IPS-11a (cell line): ENCODE results near the gene KIF22.

Experiments used
- H3K4me3 ChIP-seq: one replicate; pipeline ENCODE4 v1.5.1; 2013; ENCODE audit warnings: low read depth, low read length, control low read depth

The KIF22 gene

DNA sequence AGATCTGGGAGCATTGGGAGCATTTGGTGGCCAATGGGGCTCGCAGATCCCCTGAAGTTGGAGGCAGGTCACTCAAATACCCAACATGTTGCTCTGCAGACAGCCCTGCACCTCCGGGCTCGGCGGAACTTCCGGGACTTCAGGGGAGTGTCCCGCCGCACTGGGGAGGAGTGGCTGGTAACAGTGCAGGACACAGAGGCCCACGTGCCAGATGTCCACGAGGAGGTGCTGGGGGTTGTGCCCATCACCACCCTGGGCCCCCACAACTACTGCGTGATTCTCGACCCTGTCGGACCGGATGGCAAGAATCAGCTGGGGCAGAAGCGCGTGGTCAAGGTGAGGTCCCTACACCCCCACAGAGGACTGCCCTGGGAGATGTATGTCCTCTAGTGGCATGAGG is 46.1 kb downstream of the KIF22 start:
- no peak overlapping the region for H3K4me3 ChIP-seq

DNA sequence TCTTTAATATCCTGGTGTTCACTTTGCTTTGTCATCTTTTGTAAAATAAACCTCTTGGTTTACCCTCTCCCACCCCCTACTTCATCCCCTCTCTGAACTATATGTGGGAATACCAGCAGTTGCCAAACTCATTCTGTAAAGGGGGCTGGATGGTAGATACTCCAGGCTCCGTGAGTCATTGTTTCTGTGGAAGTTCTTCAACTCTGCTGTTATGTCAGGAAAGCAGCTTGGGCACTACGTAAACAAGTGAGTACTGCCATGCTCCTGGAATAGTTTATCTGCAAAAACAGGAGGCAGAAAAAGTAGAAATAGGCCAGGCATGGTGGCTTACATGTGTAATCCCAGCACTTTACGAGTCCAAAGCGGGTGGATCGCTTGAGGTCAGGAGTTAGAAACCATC is 47.3 kb downstream of the KIF22 start:
- H3K4me3 ChIP-seq: no peak overlapping the region

DNA sequence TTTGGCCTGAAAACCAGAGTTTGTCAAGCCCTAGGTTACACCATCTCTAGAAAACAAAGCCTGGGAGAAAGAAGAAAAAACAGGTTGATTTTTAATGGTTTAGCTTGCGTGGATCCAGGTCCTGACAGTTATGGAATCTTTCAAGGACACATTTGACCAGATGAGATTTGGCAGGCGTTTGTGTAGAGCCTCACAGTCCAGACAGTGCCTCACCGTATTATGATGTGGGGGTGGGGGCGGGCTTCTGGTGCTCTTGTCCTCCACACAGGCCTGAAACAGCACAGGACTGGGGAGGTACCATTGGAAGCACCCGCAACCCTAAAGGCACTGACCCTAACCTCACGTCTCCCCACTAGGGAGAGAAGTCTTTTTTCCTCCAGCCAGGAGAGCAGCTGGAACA is 49.3 kb downstream of the KIF22 start:
- H3K4me3 ChIP-seq: no peak overlapping the region

DNA sequence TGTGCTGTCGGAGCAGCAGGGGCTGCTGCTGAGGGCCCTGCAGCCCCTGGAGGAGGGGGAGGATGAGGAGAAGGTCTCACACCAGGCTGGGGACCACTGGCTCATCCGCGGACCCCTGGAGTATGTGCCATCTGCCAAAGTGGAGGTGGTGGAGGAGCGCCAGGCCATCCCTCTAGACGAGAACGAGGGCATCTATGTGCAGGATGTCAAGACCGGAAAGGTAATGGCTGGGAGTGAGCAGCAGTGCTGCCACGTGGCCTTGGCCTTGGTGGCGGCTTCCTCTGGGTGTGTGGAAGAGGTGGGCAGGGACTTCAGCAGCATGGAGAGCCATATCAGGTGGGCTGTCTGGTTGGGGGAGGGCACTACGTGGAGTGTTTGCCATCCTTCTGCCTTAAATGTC is 49.7 kb downstream of the KIF22 start:
- no peak overlapping the region for H3K4me3 ChIP-seq

DNA sequence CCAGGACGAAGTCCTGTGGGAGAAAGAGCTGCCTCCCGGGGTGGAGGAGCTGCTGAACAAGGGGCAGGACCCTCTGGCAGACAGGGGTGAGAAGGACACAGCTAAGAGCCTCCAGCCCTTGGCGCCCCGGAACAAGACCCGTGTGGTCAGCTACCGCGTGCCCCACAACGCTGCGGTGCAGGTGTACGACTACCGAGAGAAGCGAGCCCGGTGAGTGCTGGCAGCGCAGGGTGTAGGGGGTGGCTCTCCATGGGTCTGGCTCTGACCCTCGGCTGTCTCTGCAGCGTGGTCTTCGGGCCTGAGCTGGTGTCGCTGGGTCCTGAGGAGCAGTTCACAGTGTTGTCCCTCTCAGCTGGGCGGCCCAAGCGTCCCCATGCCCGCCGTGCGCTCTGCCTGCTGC is 51.1 kb downstream of the KIF22 start:
- no peak overlapping the region for H3K4me3 ChIP-seq

DNA sequence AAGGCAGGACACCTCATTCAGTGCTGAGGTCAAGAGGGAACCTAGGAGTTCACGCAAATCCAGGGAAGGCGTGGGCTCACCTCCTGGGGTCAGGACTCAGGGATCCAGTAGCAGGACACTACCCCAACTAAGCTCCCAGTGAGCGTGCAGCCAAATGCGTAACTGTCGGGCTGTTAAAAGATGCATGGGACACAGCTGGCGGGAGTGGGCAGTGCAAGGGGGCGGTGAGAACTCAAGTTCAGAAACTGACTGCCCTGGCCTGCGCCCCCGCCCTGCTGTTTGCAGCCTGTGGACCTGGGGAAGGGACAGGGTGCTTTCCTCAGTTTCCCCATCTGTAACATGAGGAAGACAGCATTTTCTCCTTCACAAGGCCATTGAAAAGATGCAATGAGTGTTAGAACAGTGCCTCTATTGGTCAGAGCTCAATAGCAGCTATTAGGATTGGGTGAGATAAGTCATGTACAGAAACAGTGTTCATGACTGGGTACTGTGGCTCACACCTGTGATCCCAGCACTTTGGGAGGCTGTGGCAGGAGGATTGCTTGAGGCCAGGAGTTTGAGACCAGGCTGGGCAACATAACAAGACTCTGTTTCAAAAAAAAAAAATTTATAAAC is 52.3 kb downstream of the KIF22 start:
- no peak overlapping the region for H3K4me3 ChIP-seq

DNA sequence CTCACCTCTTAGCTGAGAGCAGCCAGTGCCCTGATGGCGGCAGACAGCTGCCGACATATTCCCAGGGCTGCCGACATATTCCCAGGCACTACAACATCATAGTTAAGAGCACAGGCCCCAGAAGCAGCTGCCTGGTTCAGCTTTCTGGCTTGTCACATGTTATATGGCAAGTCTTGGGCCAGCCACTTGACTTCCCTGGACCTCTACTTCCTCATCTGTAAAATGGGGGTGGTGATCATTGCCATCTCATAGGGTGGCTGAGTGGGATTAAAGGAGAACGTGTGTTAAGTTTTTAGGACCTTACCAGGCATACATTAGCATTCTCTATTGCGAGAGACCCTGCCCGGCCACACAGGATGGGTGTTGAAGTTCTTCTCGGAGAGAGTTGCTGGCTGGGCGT is 53.4 kb downstream of the KIF22 start:
- no peak overlapping the region for H3K4me3 ChIP-seq

DNA sequence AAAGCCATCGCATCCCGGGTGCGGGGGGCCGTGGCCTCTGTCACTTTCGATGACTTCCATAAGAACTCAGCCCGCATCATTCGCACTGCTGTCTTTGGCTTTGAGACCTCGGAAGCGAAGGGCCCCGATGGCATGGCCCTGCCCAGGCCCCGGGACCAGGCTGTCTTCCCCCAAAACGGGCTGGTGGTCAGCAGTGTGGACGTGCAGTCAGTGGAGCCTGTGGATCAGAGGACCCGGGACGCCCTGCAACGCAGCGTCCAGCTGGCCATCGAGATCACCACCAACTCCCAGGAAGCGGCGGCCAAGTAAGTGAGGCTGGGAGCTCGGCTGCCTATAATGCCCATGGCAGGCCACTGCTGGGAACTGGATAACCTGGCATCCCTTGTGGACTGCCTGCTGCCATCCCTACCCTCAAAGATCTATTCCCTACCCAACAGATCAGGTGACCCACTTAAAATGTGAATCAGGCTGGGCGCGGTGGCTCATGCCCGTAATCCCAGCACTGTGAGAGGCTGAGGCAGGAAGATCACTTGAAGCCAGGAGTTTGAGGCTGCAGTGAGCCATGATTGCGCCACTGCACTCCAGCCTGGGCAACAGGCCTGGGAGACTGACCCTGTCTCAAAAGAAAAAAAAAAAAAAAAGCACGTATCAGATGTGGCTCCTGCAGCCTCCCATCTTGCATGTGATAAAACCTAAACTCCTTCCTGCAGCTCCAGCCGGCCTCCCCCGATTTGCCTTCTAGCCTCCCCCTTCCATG is 54.2 kb downstream of the KIF22 start:
- no peak overlapping the region for H3K4me3 ChIP-seq

DNA sequence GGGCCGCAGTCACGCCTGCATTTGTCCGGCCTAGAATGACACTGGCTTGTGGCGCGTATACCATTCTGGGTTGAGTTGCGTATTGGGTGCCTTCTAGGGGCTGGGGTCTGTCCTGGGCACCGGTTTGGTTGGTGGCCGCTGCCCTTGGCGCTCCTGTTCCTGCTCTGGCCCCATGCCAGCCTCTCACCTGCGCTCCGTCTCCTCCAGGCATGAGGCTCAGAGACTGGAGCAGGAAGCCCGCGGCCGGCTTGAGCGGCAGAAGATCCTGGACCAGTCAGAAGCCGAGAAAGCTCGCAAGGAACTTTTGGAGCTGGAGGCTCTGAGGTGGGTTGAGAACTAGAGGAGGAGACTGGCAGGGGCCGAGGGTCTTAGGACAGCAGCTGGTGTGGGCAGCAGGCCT is 55.1 kb downstream of the KIF22 start:
- no peak overlapping the region for H3K4me3 ChIP-seq

DNA sequence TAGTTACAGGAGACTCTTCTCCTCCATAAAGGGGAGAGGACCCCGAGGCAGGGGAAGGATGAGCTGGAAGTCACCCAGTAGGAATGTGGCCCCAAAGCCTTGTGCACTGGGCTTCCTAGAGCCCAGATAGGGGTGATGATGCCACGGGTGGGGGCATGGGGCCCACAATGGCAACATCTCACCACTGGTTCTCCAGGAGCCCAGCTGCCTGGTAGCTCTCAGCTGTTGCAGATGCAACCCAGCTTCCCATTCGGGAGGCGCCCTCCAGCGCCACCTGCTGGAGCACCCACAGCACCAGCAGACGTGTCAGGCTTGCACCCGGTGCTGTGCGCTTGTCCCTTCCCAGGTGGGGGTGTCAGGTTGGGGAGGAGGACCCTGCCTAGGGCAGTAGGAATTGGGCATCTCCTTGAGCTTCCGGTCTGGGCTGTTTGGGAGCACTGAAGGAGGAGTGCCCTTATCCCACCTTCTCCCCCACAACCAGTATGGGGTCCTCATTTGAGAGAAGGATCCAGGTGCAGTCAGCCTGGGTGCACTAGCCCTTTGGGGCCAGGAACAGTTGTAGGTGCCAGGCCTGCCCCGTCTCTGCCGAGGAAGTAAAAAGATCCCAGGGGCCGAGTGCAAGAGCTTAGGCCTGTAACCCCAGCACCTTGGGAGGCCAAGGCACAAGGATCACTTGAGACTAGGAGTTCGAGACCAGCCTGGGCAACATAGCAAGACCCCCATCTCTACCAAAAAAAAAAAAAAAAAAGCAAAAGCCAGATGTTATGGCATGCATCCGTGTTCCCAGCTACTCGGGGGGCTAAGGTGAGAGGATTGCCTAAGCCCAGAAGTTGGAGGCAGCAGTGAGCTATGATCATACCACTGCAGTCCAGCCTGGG is 58.1 kb downstream of the KIF22 start:
- no peak overlapping the region for H3K4me3 ChIP-seq

DNA sequence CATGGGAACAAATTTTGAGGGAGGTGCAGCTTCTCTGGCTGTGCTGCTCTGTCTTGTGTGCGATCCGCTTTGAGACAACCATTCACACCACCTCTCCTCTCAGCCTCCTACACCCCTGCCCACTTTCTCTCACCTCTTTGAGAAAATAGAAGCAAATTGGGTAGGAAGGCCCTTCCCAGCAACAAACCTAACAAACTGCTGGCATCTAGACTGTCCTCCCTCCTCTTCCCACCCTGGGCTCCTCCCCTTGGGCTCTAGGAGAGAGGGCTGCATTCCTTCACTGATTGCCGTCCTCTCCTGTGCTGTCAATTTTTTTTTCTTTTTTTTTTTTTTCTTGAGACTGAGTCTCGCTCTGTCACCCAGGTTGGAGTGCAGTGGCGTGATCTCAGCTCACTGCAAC is 59.0 kb downstream of the KIF22 start:
- no peak overlapping the region for H3K4me3 ChIP-seq

DNA sequence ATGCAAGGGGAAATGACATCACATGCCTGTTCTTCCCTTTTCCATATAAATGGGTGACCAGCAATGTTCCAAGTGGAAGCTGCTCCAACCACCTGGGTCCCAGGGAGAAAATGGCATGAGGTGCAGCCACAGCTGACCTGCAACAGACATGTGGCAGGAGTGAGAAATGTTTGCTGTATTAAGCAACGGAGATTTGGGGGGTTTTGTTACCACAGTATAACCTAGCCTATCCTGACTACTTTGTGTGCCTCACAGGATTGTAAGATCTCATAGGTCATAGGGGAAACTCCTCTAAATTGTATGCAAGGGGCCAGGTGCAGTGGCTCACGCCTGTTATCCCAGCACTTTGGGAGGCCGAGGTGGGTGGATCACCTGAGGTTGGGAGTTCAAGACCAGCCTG is 60.4 kb downstream of the KIF22 start:
- H3K4me3 ChIP-seq: no peak overlapping the region

DNA sequence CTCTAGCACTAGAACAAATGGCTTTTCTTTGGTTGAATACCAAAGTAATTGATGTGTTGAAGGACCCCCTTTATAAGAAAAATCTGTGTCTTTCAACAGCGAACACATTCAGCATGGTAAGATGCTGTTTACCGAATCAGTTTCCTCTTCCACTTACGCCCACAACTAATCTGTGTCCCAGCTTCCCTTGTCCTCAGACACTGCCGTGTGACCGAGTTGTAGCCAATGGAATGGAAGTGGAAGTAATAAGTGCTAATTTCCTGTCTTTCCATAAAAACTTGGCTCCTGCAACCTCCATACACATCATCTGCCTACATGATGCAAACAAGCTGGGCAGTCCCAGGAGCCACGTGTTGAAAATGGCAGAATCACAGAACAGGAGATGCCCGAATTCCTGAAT is 62.1 kb downstream of the KIF22 start:
- H3K4me3 ChIP-seq: no peak overlapping the region

DNA sequence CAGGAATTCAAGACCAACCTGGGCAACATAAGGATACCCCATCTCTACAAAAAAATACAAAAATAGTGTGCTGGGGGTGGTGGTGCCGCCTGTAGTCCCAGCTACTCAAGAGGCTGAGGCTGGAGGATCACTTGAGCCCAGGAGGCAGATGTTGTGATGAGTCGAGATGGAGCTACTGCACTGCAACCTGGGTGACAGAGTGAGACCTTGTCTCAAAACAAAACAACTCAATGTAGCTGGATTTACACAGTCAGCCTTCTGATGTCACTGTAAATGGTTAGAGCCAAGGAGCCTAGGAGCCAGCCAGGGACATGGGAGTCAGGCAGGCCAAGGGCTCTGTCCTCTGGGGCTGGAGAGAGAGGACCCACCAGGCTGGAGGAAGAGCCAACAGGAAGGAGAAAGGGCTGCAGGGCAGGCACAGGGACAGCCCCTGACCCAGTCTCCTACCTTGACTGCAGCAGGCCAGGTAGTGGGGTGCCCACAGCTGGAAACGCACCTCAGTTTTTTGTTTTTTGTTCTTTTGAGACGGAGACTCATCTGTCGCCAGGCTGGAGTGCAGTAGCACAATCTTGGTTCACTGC is 64.1 kb downstream of the KIF22 start:
- H3K4me3 ChIP-seq: no peak overlapping the region
